ENCODE data around the gene PCDH10. TPM values are rescaled to one million over a fixed set of nuclear protein-coding genes. Genes with fewer than 3 reads are reported as not detected.

The PCDH10 gene
- total RNA-seq (under 1 TPM; 0.09 to 0.23 (median 0.13) TPM), polyA plus RNA-seq (under 1 TPM; 0.11 to 0.26 TPM)

- H3K27ac ChIP-seq: no peak within 1 kb of the TSS
- no peaks in the 10 kb centered on the region for H3K9me3 ChIP-seq
- DNase-seq (peak; percentile 82 to 90 (median 87)), FAIRE-seq (no peak), ATAC-seq (peak; percentile 94 to 96 (median 94))
- no peaks in the 10 kb centered on the region for H3K36me3 ChIP-seq
- peaks cover 18 to 27% (median 19%) of the 10 kb centered on the region in 3 donors for H3K4me1 ChIP-seq
- intact Hi-C loops (cut with DNase I): no loop called here
- TF ChIP-seq, protein P1, sequence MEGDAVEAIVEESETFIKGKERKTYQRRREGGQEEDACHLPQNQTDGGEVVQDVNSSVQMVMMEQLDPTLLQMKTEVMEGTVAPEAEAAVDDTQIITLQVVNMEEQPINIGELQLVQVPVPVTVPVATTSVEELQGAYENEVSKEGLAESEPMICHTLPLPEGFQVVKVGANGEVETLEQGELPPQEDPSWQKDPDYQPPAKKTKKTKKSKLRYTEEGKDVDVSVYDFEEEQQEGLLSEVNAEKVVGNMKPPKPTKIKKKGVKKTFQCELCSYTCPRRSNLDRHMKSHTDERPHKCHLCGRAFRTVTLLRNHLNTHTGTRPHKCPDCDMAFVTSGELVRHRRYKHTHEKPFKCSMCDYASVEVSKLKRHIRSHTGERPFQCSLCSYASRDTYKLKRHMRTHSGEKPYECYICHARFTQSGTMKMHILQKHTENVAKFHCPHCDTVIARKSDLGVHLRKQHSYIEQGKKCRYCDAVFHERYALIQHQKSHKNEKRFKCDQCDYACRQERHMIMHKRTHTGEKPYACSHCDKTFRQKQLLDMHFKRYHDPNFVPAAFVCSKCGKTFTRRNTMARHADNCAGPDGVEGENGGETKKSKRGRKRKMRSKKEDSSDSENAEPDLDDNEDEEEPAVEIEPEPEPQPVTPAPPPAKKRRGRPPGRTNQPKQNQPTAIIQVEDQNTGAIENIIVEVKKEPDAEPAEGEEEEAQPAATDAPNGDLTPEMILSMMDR (IDR thresholded peaks at IDR 0.05): no peak
- H3K27me3 ChIP-seq: peaks cover 0 to 74% (median 3%) of the 10 kb centered on the region in 4 donors
- peak within 1 kb of the TSS in 3 of 4 donors; percentile 3 to 38 (median 21) for H3K4me3 ChIP-seq
- WGBS, 2 donors: 1 to 2% methylated on average over 38 of the region's 38 CpGs
Measured at GRCh38 chr4:133148690-133149363, at the start of gene PCDH10. PCDH10 (plus strand) TSS chr4:133149294; CDS start chr4:133150141, 847 bp downstream.

- H3K36me3 ChIP-seq: no peaks in the 10 kb centered on the region
- H3K4me3 ChIP-seq: no peak overlapping the region
- intact Hi-C loops (cut with DNase I): no loop called here
- WGBS, 2 donors: 65 to 66% methylated on average over 6 of the region's 6 CpGs
- no peak for DNase-seq
- H3K4me1 ChIP-seq: peaks cover 0 to 3% (median 0%) of the 10 kb centered on the region in 3 donors
- no peak for ATAC-seq
- FAIRE-seq: no peak
- no peaks in the 10 kb centered on the region for H3K27me3 ChIP-seq
- H3K27ac ChIP-seq: no peak overlapping the region
- TF ChIP-seq, protein P1 (IDR thresholded peaks at IDR 0.05): no peak
- H3K9me3 ChIP-seq: no peaks in the 10 kb centered on the region
Measured at GRCh38 chr4:133102043-133102442, 47.1 kb upstream of the PCDH10 start.

GRCh38 chr4:133102612-133103409 lies 46.3 kb upstream of the PCDH10 start:
- DNase-seq (no peak), ATAC-seq (no peak), FAIRE-seq (no peak)
- Histone ChIP-seq H3K27ac (no peak overlapping the region), H3K27me3 (no peaks in the 10 kb centered on the region), H3K9me3 (no peaks in the 10 kb centered on the region), H3K36me3 (no peaks in the 10 kb centered on the region), H3K4me3 (no peak overlapping the region), H3K4me1 (peaks cover 0 to 3% (median 0%) of the 10 kb centered on the region in 3 donors)
- TF ChIP-seq, protein P1 (IDR thresholded peaks at IDR 0.05): no peak
- 43 to 51% methylated on average over 4 of the region's 4 CpGs for WGBS, 2 donors
- intact Hi-C loops (cut with DNase I): no loop called here

DNA sequence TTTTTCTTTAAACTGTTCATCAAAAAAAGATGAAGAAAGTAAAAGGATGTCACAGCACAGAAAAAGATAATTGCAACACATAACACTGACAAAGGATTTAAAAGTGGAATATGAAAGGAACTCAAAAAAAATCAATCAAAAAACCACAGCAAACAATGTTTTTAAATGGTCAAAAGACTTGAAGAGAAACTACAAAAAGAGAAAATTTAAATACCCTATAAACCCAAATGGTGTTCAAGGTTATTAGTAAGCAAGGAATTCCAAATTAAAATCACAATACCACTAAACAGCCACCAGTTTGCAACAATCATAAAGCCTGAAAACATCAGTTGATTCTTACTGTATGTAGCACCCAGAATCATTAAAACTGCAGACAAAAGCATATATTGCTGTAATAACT lies 36.5 kb upstream of the PCDH10 start:
- no peak for FAIRE-seq
- TF ChIP-seq, protein P1 (IDR thresholded peaks at IDR 0.05): no peak
- Histone ChIP-seq H3K27ac (no peak overlapping the region), H3K36me3 (no peaks in the 10 kb centered on the region), H3K4me1 (no peaks in the 10 kb centered on the region), H3K4me3 (no peak overlapping the region), H3K9me3 (no peaks in the 10 kb centered on the region), H3K27me3 (no peaks in the 10 kb centered on the region)
- DNase-seq: no peak
- intact Hi-C loops (cut with DNase I): no loop called here
- ATAC-seq: no peak

Data from pancreas (tissue), 10 donors.